AG09319 (cell line): Measurements from ENCODE around the gene ATOH7.
"Not testable (repeated sequence)": the region's sequence is repeated elsewhere in the genome, so short reads cannot be mapped to it uniquely, and the experiment has no call there.

Source experiments
- DNase-seq: peaks from one replicate; pipeline ENCODE4 v3.0.0-alpha.2; 2010; ENCODE audit warnings: low read depth; ENCODE audit errors: extremely low read depth
- CTCF ChIP-seq: IDR thresholded peaks from 2 replicates; pipeline ENCODE4 v1.5.1; 2011; ENCODE audit warnings: low read depth, mild to moderate bottlenecking, inconsistent platforms, low read length, moderate library complexity

The ATOH7 gene

GRCh38 chr10:68231817-68232251 is at the start of gene ATOH7:
Gene ATOH7, minus strand, starts transcription at chr10:68232113. Its CDS starts 436 bp downstream, at chr10:68231677.
- TF ChIP-seq CTCF, result no peak
- no peak for DNase-seq

DNA sequence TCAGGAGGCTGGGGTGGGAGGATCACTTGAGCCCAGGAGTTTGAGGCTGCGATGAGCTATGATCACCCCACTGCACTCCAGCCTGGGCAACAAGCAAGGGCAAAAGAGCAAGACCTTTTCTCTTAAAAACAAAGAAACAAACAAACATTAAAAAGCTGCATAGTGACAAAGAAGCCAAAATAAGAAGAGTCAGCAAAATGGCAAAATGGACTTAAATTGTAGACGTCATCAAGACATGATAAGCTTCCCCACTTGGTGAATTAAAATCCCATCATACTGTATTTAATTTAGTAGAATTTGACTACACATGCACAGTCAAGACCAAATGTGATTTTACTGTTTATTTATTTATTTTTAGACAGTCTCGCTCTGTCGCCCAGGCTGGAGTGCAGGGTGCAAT is 48.8 kb upstream of the ATOH7 start:
- no peak for TF ChIP-seq CTCF
- no peak for DNase-seq

GRCh38 chr10:68278906-68279753 is 47.2 kb upstream of the ATOH7 start:
- DNase-seq, result not testable (repeated sequence)

DNA sequence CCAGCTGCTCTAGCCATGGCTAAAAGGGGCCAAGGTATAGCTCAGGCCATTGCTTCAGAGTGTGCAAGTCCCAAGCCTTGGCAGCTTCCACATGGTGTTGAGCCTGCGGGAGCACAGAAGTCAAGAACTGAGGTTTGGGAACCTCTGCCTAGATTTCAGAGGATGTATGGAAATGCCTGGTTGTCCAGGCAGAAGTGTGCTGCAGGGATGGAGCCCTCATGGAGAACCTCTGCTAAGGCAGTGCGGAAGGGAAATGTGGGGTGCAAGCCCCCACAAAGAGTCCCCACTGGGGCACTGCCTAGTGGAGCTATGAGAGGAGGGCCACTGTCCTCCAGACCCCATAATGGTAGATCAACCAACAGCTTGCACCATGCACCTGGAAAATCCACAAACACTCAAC is 45.9 kb upstream of the ATOH7 start:
- DNase-seq, result not testable (repeated sequence)

GRCh38 chr10:68276224-68276623 is 44.3 kb upstream of the ATOH7 start:
- DNase-seq, result no peak
- no peak for TF ChIP-seq CTCF

DNA sequence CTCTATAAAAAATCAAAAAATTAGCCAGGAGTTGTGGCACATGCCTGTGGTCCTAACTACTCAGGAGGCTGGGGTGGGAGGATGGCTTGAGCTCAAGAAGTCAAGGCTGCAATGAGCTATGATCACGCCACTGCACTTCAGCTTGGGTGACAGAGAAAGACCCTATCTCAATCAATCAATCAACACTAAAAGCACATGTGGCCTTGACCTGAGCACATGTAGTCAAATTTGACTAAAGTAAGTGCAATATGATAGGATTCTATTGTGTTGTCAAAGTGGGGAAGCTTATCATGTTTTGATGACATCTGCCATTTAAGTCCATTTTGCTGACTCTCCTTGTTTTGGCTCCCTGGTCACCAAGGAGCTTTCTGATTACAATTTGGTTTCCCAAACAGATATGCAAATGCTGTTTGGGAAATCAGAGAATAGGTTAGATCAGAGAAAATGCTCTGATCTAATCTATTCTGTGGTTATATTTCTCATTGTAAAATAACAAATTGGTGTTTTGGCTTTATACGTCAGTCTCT is 43.8 kb upstream of the ATOH7 start:
- no peak for DNase-seq
- no peak for TF ChIP-seq CTCF

GRCh38 chr10:68272833-68273232 is 40.9 kb upstream of the ATOH7 start:
- TF ChIP-seq CTCF, result no peak
- no peak for DNase-seq

DNA sequence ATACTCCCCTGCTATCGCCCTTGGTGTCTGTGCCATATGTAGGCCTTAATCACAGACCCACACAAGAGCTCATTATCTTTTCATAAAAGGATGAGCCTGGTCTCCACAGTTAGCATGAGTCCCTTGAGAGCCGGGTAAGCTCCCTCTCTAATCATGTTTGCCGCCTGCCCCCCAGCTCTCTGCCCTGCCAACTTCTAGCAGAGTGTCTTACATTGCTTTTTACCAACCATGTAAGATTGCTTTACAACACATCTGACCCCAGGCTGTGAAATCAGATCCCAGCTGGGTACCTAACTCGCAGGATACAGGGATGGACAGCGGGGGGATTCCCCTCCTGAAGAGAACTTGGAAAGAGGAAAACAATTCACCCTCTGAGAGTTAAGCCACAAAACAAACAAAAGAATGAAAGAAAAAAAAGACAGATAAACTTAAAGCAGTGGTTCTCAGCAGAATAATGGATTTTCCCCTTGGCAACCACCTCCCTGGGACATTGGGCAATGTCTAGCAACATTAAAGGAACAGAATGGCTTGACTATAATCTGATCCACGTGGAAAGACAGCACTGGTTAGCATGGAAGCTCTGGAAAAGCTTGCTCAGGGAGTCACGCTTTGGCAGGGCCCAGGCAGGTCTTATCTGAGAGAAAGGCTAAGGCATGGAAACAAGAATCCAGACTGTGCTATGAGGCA is 39.4 kb upstream of the ATOH7 start:
- DNase-seq, result no peak

More for the DNA sequence above, 39.4 kb upstream of the ATOH7 start:
- no peak for TF ChIP-seq CTCF
